T-helper 22 cell (primary cell): ENCODE results near the gene CENPVL3.
"Not testable (repeated sequence)": the region's sequence is repeated elsewhere in the genome, so short reads cannot be mapped to it uniquely, and the experiment has no call there.

Source experiments
- DNase-seq: peaks from one replicate; pipeline ENCODE4 v3.0.0-alpha.2; 2020; ENCODE audit warnings: low read depth

The CENPVL3 gene

GRCh38 chrX:51618241-51619155 is at the start of gene CENPVL3:
CENPVL3 (minus strand) TSS chrX:51618912; CDS start chrX:51618873, 39 bp downstream.
- DNase-seq, result not testable (repeated sequence)

GRCh38 chrX:51665981-51666380 is 47.3 kb upstream of the CENPVL3 start:
- no peak for DNase-seq

- no peak for DNase-seq
Measured at GRCh38 chrX:51643377-51643776, 24.7 kb upstream of the CENPVL3 start.

- DNase-seq, result no peak
Measured at GRCh38 chrX:51641421-51642021, 22.8 kb upstream of the CENPVL3 start.

GRCh38 chrX:51636511-51636910 is 17.8 kb upstream of the CENPVL3 start:
- not testable (repeated sequence) for DNase-seq

- no peak for DNase-seq
Measured at GRCh38 chrX:51614353-51615012, 4.2 kb downstream of the CENPVL3 start.

- no peak for DNase-seq
Measured at GRCh38 chrX:51608766-51609165, 9.9 kb downstream of the CENPVL3 start.

GRCh38 chrX:51608126-51608525 is 10.6 kb downstream of the CENPVL3 start:
- DNase-seq, result no peak

- DNase-seq, result no peak
Measured at GRCh38 chrX:51606446-51606845, 12.3 kb downstream of the CENPVL3 start.

GRCh38 chrX:51598899-51599298 is 19.8 kb downstream of the CENPVL3 start:
- no peak for DNase-seq

- DNase-seq, result no peak
Measured at GRCh38 chrX:51571874-51572273, 46.8 kb downstream of the CENPVL3 start.

GRCh38 chrX:51569561-51569960 is 49.2 kb downstream of the CENPVL3 start:
- no peak for DNase-seq

GRCh38 chrX:51568586-51568985 is 50.1 kb downstream of the CENPVL3 start:
- no peak for DNase-seq
